ENCODE data around the gene STK32B.

DNA sequence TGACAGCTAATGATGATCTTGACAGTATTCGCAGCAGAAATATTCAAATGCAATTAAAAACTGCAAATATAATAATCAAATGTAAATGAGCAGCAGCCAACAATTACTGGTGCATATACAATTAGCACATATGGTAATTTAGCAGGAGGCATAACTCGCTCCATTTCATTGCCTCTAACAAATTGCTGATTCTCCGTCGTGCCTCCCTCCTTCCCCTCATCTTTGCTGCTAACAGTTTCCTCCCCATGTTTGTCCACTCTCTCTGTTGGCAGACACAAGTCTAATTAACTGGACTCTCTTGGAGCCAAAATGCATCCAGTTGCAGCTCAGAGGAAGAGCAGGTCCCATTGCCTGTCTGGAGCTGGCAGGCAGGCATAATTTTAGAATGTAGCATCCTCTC is 210.6 kb downstream of the STK32B start:
- TF ChIP-seq EZH2 (IDR thresholded peaks at IDR 0.05; ENCODE audit: low read length, unreplicated experiment), result no peak
- TF ChIP-seq, protein P1, sequence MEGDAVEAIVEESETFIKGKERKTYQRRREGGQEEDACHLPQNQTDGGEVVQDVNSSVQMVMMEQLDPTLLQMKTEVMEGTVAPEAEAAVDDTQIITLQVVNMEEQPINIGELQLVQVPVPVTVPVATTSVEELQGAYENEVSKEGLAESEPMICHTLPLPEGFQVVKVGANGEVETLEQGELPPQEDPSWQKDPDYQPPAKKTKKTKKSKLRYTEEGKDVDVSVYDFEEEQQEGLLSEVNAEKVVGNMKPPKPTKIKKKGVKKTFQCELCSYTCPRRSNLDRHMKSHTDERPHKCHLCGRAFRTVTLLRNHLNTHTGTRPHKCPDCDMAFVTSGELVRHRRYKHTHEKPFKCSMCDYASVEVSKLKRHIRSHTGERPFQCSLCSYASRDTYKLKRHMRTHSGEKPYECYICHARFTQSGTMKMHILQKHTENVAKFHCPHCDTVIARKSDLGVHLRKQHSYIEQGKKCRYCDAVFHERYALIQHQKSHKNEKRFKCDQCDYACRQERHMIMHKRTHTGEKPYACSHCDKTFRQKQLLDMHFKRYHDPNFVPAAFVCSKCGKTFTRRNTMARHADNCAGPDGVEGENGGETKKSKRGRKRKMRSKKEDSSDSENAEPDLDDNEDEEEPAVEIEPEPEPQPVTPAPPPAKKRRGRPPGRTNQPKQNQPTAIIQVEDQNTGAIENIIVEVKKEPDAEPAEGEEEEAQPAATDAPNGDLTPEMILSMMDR (conservative IDR thresholded peaks at IDR 0.05; ENCODE audit: low read depth, low read length), result no peak
